GM21515 (cell line): ENCODE measurements around the gene AVPR1A.
"Not testable (repeated sequence)": the region's sequence is repeated elsewhere in the genome, so short reads cannot be mapped to it uniquely, and the experiment has no call there.

Source experiments
- ATAC-seq: cut with Tn5 transposase; IDR thresholded peaks from one replicate; pipeline ENCODE4 v1.9.1; 2021; ENCODE audit not compliant: unreplicated experiment

Gene AVPR1A

DNA sequence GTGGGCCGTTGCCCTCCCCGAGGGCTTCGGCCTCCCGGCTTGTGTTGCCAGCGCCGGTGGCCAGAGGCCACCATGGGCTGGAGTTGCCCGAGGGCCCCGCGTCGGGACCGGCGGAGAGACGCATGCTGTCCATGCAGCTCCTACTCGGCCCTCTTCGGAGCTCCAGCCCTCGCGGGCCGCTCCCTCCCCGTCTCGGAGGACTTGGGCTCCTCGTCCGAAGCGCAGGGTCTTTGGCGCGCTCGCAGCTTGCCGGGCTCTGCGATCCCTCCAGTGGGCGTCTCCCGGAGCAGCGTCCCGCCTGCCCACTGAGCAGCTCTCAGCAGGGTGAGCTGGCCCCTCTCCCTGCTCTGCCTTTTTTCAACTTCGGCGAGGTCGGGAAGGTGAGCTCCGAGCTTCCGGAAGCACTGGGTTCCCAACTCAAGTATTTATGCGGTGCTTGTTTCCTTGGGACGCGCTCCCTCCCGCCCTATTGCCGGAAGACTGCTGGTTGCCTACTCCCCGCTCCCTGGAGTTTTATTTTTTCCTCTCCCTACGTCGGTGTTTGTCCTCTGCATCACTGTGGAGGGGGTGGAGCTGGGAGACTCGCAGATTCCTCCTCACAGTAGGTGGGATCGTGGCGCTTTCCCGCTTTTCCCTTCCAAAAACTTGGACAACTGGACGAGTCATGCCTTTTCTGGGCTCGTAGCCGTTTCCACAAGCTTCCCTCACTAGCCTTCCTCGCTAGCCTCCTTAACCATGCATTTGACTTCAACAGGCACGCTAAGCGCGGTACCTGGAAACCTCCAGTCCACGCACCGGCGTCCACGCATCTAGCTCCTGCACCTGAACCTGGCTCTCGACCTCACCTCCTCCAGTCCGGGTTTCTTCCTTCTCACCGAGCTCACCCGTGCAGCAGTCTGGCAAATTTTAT, at the start of gene AVPR1A:
AVPR1A (minus strand) TSS at position 489 of the 910 bp plus-strand sequence; CDS start at position 124, 365 bp downstream.
- ATAC-seq: no peak

DNA sequence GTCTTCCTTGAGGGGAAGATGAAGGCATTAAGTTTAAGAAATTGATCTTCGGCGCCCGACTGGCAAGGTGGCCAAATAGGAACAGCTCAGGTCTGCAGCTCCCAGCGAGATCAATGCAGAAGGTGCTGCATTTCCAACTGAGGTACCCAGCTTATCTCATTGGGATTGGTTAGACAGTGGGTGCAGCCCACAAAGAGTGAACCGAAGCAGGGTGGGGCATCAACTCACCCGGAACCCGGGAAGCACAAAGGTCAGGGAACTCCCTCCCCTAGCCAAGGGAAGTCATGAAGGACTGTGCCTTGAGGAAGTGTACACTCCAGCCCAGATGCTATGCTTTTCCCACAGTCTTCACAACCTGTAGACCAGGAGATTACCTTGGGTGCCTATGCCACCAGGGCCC, 45.2 kb upstream of the AVPR1A start:
- ATAC-seq: no peak

DNA sequence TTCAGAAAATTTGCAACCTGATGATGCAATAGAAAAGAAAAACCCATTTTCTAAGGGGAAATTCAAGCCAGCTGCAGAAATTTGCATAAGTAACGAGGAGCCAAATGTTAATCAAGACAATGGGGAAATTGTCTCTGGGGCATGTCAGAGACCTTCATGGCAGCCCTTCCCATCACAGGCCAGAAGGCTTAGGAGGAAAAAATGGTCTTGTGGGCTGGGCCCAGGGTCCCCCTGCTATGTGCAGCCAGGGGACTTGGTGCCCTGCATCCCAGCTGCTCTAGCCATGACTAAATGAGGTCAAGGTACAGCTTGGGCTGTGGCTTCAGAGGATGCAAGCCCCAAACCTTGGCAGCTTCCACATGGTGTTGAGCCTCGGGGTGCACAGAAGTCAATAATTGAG, 28.2 kb upstream of the AVPR1A start:
- ATAC-seq: no peak

DNA sequence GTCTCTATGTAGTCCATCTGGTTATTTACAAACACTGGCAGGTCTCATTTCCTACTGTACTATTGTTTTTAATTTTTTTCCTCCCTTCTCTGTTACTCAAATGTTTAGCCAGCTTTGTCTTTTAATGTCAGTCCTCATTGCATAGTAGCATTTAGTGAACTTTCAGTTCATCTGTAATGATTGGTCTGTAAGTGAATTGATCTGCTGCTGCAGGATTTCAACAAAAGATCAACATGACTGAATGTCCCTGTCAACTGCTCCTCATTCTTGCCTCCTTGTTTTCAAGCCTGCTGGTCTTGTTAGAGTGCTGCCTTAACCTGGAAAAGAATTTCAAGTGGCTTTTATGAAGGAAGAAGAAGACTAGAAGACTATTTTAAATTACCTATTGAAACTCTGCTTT, 19.3 kb upstream of the AVPR1A start:
- ATAC-seq: no peak

DNA sequence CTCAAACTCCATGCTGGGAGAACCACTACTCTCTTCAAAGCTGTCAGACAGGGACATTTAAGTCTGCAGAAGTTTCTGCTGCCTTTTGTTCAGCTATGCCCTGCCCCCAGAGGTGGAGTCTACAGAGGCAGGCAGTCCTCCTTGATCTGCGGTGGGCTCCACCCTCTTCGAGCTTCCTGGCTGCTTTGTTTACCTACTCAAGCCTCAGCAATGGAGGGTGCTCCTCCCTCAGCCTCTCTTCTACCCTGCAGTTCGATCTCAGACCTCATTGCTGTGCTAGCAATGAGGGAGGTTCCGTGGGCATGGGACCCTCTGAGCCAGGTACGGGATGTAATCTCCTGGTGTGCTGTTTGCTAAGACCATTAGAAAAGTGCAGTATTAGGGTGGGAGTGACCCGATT, 16.7 kb upstream of the AVPR1A start:
- not testable (repeated sequence) for ATAC-seq

DNA sequence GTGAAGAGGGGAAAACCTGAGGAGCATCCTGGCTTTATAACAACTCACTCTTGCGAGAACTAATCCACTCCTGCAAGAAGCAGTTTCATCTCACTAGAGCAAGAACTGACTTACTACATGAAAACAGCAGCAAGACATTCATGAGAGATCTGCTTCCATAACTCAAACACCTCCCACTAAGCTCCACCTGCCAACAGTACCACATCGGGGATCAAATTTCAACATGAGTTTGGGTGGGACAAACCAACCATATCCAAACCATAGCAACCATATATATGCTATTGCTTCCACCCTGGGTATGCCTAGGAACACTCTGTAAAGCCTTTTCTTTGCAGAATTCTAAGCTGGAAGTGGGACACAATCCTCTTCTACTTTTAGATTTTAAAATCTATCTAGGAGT, 13.9 kb upstream of the AVPR1A start:
- ATAC-seq: no peak

DNA sequence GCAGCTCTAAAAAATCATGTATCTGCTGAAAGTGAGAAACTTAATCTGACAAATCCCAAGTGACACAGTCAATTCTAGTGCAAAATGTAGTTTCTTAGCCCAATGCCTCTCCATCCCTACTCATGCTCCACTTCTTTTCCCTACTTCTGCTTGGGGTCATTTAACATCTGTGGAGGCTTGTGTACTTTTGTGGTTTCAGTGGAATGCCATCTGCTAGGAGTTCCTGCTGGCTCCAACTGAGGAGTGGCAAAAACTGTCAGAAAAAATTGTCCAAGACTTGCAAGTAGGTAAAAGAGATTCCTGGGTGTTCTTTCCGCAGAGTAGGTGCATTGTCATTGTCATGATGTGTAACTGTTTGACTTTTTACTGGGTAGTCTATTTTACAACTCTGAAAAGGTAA, 12.5 kb upstream of the AVPR1A start:
- no peak for ATAC-seq

DNA sequence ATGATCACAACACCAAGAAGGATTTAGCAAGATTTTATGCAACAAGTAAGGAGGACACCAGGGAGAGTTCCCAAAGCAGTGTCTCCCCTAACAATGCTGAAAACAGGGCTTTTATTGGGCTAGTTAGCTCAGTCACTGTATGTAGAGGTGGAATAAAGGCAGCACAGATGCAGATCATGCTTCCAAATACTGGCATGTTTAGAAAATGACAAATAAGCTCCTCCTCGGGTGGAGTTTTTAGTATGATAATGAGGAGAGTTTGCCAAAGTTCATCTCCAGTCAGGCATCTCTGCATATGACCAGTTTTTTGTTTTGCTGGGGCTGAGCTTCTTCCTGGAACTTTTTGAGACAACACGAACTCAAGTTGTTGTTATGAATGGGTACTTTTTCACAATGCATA, 4.4 kb upstream of the AVPR1A start:
- no peak for ATAC-seq

DNA sequence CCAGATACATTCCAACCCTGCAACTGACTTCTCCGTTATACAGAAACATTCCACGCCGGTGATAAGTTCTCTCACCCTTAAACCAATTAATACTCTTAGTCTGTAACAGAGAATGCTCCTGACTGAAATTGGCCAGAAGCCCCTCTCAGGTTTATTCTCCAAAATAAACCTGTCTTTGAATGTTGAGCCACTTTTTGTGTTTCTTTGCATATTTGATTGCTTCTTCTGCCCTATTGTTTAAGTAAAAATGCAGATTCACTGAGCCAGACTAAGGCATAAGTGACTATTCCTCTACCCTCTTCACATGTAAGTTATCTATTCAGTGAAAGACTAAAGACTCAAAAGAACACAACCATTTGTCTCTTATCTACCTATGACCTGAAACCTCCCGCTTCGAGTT, 3.6 kb upstream of the AVPR1A start:
- ATAC-seq: no peak

DNA sequence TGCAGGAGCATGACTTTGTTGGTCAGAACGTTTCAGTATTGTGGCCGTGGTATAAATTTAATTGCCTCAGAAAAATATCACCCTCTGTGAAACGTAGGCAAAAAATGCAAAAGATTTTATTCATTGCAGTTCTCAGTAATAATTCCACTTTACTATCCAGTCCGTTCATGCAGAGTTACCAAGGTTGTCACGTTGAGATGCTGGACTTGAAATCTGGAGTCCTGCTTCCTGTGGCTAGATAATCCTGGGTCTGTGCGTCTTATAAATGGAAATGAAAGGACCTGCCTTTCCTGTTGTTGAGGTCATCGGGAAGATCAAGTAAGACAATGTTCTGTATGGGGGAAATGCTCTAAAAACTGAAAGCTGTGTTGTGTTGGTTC, 1.3 kb upstream of the AVPR1A start:
- no peak for ATAC-seq

DNA sequence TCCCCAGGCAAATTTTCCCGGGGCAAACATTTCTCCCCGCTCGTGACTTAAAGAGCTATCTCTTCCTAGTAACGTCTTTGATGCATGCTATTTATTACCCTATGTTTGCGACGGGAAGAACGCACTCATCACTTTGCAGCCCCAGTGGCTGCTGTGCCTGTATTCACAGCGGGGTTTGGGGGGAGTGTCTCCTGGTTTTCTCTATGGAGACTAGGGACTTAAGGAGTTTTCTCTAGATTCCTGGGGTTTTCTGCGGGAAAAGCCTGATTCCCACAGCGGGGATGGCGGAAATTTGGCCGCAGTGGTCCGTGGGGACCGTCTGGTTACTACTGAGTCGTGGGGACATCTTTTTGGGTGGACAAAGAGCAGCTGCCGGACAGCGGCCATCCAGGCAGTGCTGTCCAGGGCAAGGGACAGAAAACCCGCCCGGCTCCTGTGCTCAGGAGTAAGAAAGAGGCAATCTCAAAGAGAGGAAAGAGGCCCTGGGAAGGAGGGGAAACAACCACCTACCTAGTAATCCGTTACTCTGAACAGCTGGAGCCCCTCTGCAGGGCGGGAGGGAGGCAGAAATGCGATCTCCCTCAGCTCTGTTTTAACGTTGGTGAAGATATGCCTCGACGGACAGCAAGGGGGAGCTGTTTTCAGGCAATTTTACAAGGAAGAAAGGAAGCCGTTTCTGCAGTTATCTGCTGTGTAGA, 771 bp upstream of the AVPR1A start:
- ATAC-seq: peak; percentile 74

DNA sequence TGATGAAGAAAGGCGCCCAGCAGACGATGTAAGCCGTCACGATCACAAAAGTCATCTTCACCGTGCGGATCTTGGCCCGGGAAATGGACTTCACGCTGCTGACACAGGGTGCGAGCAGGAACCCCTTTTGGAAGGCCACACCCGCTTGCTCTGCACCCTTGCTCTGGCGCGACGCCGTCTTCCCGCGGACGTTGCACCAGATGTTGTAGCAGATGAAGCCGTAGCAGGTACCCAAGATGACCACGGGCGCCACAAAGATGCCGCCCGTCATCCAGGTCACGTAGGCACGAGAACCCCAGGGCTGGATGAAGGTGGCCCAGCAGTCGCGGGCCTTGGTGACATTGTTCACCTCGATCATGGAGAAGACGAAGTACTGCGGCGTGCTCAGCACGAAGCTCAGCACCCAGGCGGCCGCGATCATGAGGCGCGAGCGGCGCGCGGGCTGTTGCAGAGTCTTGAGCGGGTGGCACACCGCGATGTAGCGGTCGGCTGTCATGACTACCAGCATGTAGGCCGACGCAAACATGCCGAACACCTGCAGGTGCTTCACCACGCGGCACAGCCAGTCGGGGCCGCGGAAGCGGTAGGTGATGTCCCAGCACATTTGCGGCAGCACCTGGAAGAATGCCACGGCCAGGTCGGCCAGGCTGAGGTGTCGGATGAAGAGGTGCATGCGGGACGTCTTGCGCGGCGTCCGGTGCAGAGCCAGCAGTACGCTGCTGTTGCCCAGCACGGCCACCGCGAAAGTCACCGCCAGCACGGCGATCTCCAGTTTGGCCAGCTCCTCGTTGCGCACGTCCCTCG, 890 bp downstream of the AVPR1A start:
- no peak for ATAC-seq

DNA sequence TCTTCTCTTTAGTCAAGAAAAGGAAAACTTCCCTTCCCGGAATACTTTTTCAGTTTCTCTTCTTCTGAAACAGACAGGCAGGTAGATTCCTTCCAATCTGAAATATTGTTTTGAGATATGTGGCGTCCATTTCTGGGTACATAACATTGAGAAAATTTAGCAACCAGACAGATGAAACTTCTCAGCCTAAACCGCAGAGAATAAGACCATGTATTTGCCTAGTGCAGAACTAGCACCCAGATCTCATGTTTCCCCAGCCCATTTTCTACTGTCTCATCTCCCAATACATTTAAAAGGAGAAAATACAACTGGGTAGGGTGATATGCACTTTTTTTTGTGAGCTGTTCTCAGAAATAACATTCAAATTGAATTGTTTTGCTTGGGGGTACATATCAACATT, 6.4 kb downstream of the AVPR1A start:
- ATAC-seq: no peak

DNA sequence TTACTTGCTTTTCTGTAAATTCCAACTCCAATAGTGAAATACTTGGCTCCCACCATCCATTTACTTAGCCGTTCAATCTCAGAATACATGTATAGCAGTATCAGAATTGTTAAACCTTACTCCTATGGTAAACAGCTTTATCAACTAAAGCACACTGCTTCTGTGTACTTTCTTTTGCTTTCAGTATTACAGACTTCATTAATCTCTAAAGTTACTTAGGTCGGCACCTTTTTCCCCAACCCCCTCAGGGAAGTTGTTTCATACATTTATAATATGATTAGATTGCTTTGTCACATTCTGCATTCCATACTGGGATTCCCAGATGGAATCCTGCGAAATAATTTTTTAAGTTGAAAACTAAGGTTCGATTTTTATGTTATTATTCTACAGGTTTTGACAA, 12.5 kb downstream of the AVPR1A start:
- no peak for ATAC-seq

DNA sequence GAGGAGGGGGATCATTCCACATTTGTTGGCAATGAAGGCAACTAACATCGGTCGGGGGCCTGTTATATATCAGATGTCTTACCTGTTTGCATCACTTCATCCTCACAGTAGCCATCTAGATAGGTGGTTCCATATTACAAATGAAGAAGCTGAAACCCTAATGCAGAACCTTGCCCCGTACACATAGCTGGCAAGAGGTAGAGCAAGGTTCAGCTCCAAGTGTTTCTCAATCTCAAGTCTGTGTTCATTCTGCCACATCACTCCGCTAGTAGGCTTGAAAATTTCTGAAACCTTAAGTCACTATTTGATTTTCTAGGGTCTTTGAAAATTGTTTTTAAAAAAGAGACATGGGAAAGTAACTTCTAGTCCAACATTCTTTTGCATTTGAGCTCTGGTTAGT, 17.0 kb downstream of the AVPR1A start:
- no peak for ATAC-seq

DNA sequence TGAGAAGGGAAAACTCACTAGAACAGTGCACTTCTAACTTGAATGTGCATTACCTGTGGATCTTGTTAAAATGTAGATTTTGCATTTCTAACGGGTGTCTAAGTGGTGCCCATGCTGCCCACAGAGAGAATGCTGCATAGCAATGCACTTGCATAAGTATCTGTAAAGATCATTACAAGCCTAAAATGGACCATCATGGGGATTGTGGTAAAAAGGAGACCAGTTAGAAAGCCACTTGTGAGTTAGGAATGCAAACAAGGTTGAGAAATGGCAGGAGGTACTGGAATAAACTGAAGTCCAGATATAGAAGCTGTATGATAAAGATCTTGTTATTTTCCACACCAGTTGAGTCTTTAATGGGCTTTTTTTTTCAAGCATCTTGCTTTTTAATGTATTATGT, 18.8 kb downstream of the AVPR1A start:
- ATAC-seq: no peak

DNA sequence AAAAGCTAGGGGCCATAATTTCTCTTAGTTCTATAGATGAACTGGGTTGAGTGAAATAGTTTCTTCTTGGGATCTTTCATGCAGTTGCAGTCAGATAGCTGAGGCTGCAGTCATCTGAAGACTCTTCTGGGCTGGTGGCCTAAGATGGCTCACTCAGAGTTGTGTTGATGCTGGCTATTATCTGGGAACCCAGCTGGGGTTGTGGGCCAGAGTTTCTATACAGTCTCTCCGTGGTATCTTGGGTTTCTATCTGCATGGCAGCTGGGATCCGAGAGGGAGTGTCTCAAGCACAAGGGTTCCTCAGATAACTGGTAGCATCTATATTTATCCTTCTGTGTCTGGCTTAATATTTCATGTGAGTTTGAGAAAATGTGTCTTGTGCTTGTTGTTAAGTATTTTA, 21.1 kb downstream of the AVPR1A start:
- ATAC-seq: no peak

DNA sequence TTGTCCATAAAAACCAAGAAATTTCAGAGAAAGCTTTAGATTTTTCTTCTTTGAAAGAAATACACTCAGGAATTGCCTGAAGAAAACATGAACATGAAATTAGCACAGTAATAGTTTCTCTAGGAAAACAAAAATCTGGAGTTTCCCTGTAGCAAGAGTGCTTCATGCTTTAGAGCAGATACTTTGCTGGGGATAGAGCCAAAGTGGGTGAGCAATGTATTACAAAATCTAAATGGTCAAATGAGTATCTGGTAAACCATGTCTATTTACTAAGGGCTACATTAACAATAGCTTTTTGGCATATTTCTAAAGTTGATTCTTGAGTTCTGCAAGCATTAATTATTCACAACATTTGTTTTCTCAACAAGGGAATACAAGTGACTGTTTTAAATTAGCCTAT, 26.2 kb downstream of the AVPR1A start:
- ATAC-seq: no peak

DNA sequence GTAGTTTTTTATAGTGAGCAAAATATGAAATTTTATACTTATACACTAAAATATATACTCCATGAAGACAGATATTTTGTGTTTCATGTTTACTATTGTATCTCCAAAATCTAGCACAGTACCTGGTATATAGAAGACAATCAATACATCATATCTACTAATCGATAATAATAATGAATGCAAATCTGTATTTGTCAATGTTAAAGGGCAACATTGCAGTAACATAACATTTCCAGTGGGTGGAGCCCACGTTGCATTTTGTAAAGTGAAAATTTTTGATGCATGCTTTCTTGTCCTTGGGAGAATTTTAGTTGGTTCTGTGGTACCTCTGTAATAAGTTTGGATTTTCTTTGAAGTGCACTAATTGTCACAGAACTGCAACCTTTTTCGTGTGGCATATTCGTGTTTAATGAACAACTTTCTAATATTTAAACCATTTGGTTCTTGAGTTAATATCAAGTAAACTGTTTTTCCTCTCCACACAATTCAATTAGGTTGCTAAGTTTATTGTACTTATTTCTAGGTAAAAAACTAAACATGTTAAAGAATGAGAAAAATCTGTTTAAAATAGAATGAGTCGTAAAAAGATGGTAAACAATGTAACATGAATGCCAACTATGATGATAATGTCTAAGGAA, 47.4 kb downstream of the AVPR1A start:
- ATAC-seq: no peak

DNA sequence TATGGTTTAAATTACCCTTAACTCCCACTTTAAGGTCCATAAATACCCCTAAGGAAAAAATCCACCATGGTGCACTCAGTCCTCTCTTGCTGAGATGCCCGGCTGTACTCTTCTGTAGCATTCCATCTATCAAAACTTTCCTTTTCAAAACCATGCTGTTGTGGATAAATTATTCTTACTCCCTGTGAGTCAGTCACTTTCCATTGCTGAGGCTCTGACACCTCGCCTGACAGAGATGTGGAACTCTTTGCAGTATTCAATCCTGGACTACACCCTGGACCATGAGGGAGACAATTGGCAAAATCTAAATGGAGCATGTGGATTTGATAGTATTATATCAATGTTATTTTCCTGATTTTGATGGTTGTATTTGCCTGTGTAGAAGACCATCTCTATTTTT, 49.1 kb downstream of the AVPR1A start:
- no peak for ATAC-seq

DNA sequence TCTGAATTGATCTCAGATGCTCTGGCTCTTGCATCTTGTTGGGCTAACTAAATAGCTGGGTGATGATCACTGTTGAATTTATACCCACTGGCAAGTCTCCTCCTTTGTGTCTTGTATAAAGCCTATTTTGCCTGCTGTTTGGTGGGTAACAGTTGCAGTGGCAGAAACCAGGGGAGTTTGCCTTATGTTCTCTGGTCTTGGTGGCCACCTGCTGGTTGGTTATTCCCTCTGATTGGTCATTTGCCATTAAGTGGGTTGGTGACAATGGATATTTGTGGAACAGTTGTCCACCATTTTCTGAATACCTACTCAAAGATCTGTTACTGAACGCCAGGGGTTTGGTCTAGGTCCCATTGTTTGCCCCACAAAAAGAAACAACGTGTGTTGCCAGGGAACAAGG, 52.1 kb downstream of the AVPR1A start:
- ATAC-seq: no peak
